ENCODE data around the gene HDAC5.
"Not testable (repeated sequence)": the region's sequence is repeated elsewhere in the genome, so short reads cannot be mapped to it uniquely, and the experiment has no call there.

HDAC5 gene

DNA sequence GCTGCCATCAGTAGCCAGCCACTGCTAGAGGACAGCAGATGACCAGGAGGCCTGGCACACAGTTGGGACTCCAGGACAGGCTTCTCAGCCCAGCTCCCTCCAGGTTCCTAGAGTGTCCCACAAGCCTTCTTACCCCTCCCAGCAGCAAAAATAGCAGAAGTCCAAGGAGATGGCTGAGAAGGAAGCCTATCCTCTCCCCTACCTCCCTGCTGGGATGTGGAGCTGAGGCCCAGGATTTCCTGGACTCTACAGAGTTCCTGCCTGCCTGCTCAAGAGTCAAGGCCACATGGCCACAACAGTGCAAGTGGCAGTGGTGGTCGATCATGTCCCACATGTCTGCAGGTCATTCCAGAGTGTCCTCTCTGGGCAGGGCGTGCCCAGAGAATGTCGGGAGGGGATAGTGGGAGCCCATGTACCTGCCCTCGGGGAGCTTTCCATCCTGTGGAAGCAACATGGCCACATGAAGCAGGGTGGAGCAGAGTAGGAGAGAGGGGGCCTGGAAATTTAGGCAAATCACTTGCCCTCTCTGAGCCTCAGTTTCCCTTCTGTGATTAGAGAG is 10.6 kb upstream of the HDAC5 start:
- DNase-seq (ENCODE audit: low read depth, low spot score), result no peak

DNA sequence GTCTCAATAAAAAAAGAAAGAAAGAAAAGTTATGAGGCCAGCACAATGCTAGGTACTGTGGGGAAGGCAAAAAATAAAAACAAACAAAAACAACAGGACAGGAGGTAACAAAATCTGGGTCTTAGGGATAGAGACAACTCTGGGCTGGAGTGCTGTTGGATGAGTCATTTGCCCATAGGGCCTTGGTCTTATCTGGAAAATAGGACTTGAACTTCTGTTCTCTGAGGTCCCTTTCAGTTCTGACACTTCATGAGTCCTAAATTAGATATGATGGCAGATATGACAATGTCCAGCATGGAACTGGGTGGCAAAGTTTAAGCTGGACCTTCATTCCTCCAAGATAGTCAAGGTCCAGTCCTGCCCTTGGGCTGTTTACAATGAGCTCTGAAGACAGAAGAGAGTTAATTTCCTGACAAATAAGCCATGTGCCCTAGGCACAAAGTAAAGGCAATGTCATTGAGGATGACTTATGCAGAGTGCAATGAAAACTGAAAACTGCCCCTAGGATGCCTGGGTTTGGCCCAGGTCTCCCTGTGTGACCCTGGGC is 8.9 kb upstream of the HDAC5 start:
- DNase-seq (ENCODE audit: low read depth, low spot score), result no peak

DNA sequence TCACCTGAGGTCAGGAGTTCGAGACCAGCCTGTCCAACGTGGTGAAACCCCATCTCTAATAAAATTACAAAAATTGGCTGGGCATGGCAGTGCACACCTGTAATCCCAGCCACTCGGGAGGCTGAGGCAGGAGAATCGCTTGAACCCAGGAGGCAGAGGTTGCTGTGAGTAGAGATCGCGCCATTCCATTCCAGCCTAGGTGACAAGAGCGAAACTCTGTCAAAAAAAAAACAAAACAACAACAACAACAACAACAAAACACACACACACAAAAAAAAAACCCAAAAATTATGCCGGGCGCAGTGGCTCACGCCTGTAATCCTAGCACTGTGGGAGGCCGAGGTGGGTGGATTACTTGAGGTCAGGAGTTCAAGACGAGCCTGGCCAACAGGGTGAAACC is 7.9 kb upstream of the HDAC5 start:
- DNase-seq (ENCODE audit: low read depth, low spot score), result not testable (repeated sequence)

DNA sequence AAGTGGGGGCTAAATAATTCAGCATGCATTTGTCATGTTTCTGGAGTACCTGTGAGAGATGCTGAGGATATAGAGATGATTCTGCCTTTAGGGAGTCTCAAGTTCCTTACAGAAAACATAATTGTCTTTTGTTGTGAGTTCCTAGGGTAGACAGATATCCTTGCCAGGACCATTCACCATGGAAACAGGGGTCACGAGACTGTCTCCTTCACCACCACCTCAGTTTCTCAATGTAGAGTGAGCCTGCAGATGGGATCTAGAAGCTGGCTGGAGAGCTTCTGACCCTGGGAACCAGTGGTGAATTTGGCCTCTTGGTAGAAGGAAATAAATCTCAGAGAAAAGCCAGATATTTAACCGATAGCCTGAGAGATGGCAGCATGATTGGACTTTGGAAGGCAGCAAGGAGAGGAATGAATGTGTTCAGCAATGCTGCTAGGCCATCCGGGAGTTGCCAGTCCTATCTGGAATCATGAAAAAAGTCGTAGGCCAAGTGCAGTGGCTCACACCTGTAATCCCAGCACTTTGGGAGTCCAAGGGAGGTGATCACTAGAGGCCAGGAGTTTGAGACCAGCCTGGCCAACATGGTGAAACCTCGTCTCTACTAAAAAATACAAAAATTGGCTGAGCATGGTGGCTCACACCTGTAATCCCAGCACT is 7.4 kb upstream of the HDAC5 start:
- DNase-seq (ENCODE audit: low read depth, low spot score), result no peak

DNA sequence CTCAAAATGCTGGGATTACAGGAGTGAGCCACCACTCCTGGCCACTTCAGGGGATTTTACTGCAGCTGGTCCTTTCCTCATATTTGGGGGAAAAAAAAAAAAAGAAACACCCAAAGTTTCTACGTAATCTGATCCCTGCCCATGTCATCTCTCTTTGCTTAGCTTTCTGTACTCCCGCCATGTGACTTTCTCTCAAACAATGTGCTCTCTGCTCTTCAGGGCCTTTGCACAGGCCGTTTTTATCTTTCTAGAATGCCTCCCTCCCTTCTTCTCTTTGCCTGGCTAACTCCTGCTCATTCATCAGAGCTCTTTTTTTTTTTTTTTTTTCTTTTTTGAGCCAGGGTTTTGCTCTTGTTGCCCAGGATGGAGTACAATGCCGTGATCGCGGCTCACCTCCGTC is 4.9 kb upstream of the HDAC5 start:
- DNase-seq (ENCODE audit: low read depth, low spot score), result no peak

DNA sequence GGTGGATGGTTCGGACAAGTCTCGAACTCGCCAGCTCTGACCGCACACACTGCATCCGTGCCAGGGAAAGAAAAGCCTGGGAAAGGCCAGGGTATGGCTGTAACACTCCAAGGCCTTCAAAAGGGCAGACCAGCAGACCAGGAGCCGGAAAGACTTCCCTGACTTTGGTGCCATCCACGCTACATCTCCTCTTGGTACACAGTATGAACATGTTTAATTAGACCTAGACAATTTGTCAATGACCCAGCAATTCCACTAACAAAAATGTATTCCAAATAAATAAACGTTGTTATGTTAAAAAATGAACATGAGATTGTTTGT is 637 bp upstream of the HDAC5 start:
- DNase-seq (ENCODE audit: low read depth, low spot score), result no peak

DNA sequence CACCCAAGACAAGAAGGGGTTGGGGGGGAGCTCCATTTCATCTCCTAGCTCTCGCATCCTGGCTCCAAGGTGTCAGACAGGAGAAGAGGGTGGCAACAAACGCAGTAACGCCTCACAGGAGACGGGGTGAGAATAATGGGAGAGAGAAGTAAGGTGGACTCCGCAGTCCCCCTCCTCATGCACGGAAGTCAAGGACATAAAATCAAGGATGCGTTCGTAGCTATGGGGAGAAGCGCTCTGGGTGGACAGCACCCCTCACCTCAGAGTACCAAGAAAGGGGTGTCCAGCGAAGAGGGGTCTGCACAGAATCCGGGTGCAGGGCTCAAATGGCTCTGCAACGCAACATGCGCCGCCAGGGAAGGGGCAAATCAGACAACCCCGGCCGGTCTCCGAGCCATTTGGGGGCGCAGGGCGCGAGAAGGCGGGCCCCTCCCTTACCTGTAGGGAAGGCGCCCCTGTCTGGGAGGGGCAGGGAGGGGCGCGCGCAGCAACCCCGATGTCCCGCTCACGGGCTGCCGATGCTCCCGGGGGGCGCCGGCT is 555 bp downstream of the HDAC5 start:
- no peak for DNase-seq (ENCODE audit: low read depth, low spot score)

DNA sequence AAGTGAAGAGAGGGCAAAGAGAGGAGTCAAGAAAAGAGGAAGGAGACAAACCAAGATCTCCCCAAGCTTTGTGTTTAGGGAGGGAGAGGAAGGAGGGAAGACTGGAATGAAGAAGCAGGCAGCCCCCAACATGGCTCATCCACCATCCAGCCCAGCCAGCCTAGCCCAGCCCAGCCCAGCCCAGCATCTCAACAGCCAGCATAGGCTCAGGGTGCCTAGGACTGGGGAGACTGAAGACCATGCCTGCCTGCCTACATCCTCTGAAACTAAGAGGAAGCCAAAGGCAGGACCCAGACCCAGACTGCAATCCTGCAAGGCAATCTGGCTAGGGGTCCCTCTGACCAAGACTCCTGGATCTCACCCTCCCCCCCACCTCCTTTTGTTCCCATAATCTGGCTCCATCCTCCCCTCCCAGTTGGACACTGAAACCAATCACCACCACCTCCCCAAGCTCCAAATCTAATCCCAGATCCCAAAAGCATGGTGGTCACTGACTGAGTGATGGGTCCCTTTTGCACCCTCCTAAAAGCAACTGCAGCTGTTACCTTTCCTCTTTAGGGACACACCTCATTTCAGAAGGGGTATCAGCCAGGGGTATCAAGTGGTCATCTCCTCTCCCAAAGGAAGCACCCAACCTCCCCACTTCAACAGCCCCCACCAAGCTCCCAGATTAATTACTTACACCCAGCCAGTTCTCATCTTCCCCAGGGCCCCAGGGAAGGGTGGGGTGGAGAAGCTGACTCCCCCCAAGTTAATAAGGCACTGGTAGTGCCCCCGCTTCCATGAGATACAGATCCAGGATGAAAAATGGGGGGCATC is 1.2 kb downstream of the HDAC5 start:
- DNase-seq (ENCODE audit: low read depth, low spot score), result no peak

DNA sequence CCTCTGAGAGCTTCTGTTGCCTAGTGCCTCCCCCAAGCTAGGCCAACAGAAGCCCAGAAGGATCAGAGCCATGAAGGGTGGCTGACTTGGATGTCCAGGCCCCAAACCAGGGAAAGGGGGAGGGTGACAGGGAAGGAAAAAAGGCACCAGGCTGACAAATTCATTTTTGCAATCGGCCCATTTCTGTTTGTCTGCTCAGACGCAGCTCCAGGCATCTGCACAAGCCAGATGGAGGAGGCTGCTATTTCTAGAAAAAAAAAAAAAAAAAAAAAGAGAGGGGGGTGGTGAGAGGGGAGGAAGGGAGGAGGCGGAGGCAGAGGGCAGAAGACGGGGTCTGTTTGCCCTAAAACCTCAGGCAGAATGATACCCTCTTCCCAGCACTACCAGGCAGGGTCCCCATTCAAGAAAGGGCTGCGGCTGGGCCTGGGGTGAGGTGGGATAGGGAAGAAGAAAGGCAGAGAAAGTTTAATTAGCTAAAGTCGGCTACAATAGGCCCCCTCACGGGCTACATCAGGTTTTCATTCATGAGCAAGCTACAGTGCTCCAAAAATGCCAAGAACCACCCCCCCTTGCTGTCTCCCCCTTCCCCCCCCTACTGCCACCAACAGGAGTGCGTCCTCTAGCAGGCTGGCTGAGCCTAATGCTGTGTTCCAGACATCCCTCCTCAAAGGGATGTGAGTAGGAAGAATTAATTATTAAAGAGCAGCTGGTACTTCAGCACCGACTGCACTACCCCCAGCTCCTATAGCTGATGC is 2.4 kb downstream of the HDAC5 start:
- DNase-seq (ENCODE audit: low read depth, low spot score), result no peak

DNA sequence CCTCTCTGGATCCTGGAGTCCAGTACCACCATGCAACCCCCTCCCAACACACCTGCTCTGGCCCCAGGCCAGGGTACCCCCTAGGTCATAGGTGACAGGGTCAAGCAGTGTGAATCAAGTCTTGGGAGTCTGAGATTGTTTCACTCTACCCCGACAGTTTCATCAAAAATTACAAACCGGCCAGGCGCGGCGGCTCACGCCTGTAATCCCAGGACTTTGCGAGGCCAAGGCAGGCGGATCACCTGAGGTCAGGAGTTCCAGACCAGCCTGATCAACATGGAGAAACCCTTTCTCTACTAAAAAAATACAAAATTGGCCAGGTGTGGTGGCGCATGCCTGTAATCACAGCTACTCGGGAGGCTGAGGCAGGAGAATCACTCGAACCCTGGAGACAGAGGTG is 3.2 kb downstream of the HDAC5 start:
- DNase-seq (ENCODE audit: low read depth, low spot score), result not testable (repeated sequence)

DNA sequence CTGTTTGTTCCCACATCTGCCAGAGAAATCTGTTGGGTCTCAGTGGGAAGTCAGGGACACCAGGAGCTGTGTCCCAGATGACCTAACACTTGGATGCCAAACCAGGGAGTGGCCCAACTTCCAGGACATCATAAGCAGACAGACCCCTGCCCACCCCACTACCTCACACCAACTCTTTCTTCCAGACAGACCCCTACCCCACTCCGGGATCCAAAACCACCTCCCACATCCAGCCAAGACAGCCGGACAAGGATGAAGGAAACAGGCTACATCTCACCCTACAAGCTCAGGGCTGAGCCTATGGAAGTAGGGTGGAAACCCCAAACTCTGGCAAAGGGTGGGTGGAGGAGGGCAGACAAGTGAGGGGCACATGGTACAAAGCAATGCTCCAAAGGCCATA is 3.6 kb downstream of the HDAC5 start:
- no peak for DNase-seq (ENCODE audit: low read depth, low spot score)

DNA sequence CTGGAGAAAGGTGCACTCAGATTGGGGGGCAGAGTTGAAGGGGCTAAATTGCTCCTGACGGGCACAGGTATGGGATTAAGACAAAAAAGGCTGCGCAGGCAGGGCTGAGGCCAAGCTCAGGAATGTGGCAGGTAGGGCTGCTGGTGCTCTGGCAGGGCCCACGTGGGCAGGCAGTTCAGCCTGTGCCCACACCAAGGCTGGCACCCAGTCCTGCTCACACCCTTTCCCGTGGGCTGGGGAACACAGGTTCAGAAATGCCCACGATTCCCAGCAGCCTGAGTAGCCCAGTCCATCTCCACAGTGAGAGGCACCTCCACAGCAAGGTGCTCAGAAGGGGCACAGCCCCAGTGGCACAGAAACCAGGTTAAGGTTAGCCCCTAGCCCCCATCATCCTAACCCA is 4.4 kb downstream of the HDAC5 start:
- DNase-seq (ENCODE audit: low read depth, low spot score), result no peak

DNA sequence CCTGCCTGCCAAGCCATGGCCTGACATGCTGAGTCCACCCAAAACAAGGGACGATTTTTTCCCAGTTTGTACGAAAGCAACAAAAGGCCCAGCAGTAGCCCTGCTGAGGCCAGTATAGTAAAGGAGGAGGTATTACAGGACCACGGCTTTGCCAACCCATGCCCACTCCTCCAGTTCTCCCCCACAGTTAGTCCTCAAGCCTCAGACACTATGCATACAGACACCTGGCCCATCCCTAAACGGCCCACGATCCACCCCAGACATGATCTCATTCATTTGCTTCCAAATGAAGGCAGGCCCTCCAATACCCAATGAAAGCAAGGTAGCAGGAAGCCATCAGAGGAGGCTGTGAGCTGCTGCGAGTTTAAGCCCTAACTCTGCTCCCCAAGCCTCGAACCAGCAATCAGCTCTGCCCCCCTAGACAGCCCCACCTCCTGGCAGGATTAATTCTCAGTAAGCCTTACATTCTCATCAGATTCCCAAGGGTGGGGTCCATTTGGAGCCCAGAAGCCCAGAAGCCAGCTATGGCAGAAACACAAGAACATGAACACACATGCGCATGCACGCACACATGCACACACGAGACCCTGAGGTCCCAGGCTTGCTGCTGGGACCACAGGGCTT is 4.9 kb downstream of the HDAC5 start:
- no peak for DNase-seq (ENCODE audit: low read depth, low spot score)

DNA sequence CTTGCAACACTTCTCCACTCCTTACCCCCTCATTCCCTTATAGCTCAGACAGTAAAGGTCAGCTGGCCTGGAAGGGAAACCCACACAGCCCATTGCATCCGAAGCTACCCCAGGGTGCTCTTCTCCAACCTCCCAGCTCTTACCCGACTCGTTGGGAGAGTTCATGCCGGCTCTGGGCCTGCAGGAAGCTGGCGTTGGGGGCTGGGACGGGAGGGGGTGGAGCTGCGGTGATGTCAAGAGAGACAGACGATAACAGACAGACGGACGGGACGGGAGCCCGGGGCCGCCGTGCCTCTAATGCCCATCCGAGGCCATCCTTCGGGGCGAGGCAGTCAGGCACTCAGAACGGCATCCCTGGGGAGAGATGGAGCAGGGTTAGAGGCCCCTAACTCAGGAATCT is 6.1 kb downstream of the HDAC5 start:
- no peak for DNase-seq (ENCODE audit: low read depth, low spot score)

DNA sequence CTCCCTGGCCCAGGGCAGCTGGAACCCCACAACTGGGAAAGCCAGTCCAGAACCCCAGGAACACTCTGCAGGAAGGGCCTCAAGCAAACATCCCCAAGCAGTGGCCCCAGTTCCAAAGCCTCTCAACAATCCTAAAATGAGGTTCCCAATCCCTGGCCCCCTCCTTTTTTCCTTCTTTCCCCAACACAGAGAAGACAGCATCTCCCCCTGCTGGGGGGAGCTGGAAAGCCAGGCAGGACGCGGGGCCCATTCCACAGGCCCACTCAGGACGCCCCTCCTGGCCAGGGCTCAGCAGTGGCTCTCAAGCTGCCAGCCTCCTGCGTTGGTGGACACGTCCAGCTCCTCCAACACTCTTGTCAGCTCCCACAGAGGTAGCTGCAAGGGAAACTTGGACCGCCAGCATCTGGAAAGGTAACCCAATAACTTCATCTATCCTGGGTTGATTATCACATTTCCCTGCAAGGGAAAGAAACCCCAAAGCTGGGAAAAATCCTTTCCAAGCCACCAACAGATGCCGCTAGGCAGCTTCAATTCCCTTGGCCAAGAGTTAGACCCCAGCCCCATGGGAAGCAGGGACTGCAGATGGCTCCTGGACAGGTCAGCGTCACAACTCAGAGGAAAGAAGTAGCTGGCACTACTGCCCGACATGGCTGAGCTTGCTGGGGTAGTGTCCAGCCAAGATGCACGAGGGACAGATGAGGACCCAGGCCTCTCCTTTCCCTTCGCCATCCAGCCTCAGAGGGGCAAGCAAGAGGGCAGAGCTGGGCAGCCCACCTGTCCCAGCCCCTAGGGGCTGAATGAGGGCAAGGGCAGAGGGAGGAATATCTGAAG is 7.6 kb downstream of the HDAC5 start:
- DNase-seq (ENCODE audit: low read depth, low spot score), result no peak

DNA sequence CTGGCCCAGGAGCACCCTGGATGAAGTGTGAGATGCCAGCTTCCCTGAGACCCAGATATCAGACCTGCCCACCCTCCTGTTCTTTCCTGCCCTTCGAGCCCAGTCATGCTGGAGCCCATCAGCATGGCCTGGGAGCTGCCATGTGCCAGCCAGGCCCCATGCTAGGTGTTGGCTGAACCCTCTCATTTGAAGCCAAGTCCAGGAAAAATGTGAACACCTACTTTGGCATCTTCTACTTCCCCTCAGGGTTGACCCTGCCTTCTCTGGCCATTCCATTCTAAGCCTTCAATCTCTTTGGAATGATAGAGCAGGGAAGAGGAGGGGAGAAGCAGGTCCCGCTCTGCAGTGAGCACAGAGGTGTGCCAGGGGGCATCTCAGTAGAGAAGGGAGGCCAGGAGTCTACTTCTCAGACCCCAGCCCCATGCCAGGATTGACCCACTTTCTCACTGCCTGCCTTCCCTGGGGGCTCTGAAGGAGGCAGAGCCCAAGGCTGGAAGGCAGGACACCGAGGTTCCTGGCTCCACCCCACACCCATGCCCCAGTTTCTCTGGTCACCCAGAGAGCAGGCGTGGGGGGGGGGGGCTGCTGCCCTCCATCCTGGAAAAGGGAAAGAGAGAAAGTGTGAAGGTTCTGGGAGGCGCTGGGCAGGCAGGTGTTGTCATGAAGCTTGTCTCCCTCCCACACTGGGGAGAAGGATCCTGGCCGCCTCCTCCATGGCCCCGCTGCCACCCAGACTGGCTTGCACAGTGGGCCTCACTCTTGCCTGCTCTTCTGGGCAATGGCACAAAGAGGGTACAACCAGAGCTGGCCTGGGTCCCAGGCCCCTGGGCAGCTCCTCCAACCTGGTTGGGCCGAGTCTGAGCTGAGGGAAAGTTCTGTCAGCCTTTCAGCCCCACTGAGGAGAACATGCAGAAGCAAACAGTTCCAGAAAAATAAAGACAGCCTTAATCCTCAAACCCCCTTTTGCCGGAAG is 9.3 kb downstream of the HDAC5 start:
- no peak for DNase-seq (ENCODE audit: low read depth, low spot score)

DNA sequence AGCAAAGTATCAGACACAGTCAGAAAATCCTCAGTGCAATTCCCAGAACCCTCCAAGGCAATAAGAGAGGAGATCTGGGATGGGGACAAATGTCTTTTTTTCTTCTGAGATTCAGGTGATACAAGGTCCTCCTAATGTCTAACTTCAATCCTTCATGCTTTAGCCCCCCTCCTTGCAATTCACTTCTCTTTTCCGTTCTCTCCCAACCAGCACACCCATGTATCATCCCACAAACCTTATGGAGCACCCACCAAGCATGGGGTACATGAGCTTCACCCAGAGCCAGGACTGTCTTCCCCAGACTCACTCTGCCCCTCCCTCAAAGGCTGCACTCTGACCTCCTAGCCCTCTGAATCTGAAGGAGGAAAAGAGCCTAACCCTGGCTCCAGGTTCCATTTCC is 10.1 kb downstream of the HDAC5 start:
- DNase-seq (ENCODE audit: low read depth, low spot score), result no peak

DNA sequence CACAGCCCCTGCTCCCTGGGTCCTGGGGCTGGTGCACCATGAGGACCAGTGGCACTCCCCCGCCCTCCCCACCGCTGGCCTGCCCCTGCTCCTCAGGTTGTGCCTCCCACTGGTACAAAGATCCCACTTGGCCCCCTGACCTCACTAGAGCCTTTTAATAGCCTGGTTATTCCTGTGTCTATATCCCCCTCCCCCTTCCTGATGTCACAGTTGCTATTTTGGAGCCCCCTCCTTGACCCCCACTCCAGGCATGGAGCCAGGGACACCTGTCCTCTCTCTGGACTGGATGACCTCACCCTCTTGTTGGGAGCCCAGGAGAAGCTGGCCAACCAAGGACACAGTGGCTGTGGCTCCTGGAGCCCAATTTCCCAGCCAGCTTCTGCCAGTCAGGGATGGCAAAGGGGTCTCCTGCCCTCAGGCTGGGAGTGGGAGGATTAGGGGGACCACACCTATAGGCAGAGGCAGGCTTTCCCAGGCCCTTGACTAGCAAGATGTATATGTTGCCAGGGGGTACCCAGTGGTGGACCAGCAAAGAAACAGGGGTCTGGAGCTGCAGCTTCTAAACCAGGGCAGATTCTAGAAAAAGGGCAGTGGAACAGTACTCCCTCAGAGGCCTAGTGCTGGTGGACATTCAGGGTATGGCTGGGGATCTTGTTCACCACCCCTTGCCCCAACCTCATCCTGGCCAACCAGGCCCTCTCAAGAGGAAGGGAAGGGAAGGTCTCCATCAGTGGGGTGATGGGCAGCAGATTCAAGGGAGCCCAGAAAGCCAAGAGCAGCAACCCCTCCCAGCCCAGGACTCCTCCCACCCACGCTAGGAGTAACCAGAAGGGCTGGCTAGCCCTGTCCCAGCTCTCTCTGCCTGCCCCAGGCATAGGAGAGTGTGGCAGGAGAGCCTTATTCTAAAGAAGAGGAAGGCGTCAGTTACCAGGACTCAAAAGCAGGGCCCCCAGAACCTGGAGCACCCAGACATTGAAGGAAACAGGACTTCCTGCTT is 10.9 kb downstream of the HDAC5 start:
- no peak for DNase-seq (ENCODE audit: low read depth, low spot score)

Data from smooth muscle cell of the brain vasculature (primary cell).